H9 (cell line): ENCODE results near the gene DSE. TPM values are rescaled to one million over a fixed set of nuclear protein-coding genes. Genes with fewer than 3 reads are reported as not detected.

Experiments
- DNase-seq: peaks from one replicate; pipeline ENCODE4 v3.0.0-alpha.2; 2017
- H2AFZ ChIP-seq: one replicate; pipeline ENCODE4 v1.6.1; 2013; ENCODE audit warnings: mild to moderate bottlenecking, low read length, control low read depth, moderate library complexity
- H2AK5ac ChIP-seq: 2 replicates; pipeline ENCODE4 v1.6.1; 2013; ENCODE audit warnings: low read length, control low read depth, mixed read lengths; ENCODE audit not compliant: insufficient read length
- H2BK120ac ChIP-seq: one replicate; pipeline ENCODE4 v1.6.1; 2013; ENCODE audit warnings: low read depth, mild to moderate bottlenecking, low read length, control low read depth, inconsistent platforms; ENCODE audit not compliant: poor library complexity, severe bottlenecking
- H2BK12ac ChIP-seq: 2 replicates; pipeline ENCODE4 v1.6.1; 2013; ENCODE audit warnings: low read length, control low read depth, mixed read lengths, low read depth; ENCODE audit not compliant: insufficient read length
- H2BK15ac ChIP-seq: 2 replicates; pipeline ENCODE4 v1.6.1; 2013; ENCODE audit warnings: low read depth, low read length, control low read depth
- H2BK20ac ChIP-seq: one replicate; pipeline ENCODE4 v1.6.1; 2013; ENCODE audit warnings: low read depth, mild to moderate bottlenecking, low read length, control low read depth, inconsistent platforms; ENCODE audit not compliant: poor library complexity, severe bottlenecking
- H2BK5ac ChIP-seq: 2 replicates; pipeline ENCODE4 v1.6.1; 2013; ENCODE audit warnings: low read length, control low read depth, mixed read lengths; ENCODE audit not compliant: insufficient read length
- H3K14ac ChIP-seq: 2 replicates; pipeline ENCODE4 v1.6.1; 2013; ENCODE audit warnings: low read length, control low read depth; ENCODE audit not compliant: insufficient read depth
- H3K18ac ChIP-seq: 2 replicates; pipeline ENCODE4 v1.6.1; 2013; ENCODE audit warnings: low read depth, mild to moderate bottlenecking, mixed read lengths, low read length, control low read depth; ENCODE audit not compliant: insufficient read length
- H3K23ac ChIP-seq: 2 replicates; pipeline ENCODE4 v1.6.1; 2013; ENCODE audit warnings: low read length, control low read depth, mixed read lengths, low read depth; ENCODE audit not compliant: insufficient read length
- H3K23me2 ChIP-seq: 2 replicates; pipeline ENCODE4 v1.6.1; 2013; ENCODE audit warnings: low read depth, mild to moderate bottlenecking, mixed read lengths, low read length, control low read depth; ENCODE audit not compliant: insufficient read length, poor library complexity, severe bottlenecking
- H3K27ac ChIP-seq: 2 replicates; pipeline ENCODE4 v1.5.1; 2013; ENCODE audit warnings: low read length, control low read depth, mixed read lengths, low read depth; ENCODE audit not compliant: insufficient read length
- H3K27me3 ChIP-seq: 2 replicates; pipeline ENCODE4 v1.6.1; 2013; ENCODE audit warnings: low read length, control low read depth, inconsistent platforms; ENCODE audit not compliant: insufficient read depth
- H3K4ac ChIP-seq: 2 replicates; pipeline ENCODE4 v1.6.1; 2013; ENCODE audit warnings: low read depth, mild to moderate bottlenecking, control low read depth, inconsistent platforms, low read length, moderate library complexity
- H3K4me1 ChIP-seq: 2 replicates; pipeline ENCODE4 v1.6.1; 2013; ENCODE audit warnings: low read length, control low read depth, inconsistent platforms; ENCODE audit not compliant: insufficient read depth
- H3K4me2 ChIP-seq: 2 replicates; pipeline ENCODE4 v1.6.1; 2013; ENCODE audit warnings: low read length, control low read depth, mixed read lengths; ENCODE audit not compliant: insufficient read length, insufficient read depth
- H3K56ac ChIP-seq: 2 replicates; pipeline ENCODE4 v1.6.1; 2013; ENCODE audit warnings: low read depth, mild to moderate bottlenecking, mixed read lengths, low read length, control low read depth; ENCODE audit not compliant: insufficient read length
- H3K79me1 ChIP-seq: 2 replicates; pipeline ENCODE4 v1.6.1; 2013; ENCODE audit warnings: low read depth, mild to moderate bottlenecking, moderate library complexity, low read length, control low read depth, inconsistent platforms; ENCODE audit not compliant: insufficient read depth, poor library complexity, severe bottlenecking
- H3K79me2 ChIP-seq: 2 replicates; pipeline ENCODE4 v1.6.1; 2013; ENCODE audit warnings: low read length, control low read depth, inconsistent platforms; ENCODE audit not compliant: insufficient read depth
- H3K9ac ChIP-seq: 2 replicates; pipeline ENCODE4 v1.6.1; 2013; ENCODE audit warnings: low read length, control low read depth, mixed read lengths; ENCODE audit not compliant: insufficient read length; ENCODE audit errors: extremely low read depth
- H3K9me3 ChIP-seq: one replicate; pipeline ENCODE4 v1.6.1; 2013; ENCODE audit warnings: low read depth, low read length, inconsistent platforms; ENCODE audit not compliant: control insufficient read depth
- H3T11ph ChIP-seq: one replicate; pipeline ENCODE4 v1.6.1; 2013; ENCODE audit warnings: mild to moderate bottlenecking, low read length, control low read depth, inconsistent platforms
- H4K20me1 ChIP-seq: one replicate; pipeline ENCODE4 v1.6.1; 2013; ENCODE audit not compliant: control insufficient read depth, insufficient read length, insufficient read depth
- H4K5ac ChIP-seq: 2 replicates; pipeline ENCODE4 v1.6.1; 2013; ENCODE audit warnings: low read depth, mild to moderate bottlenecking, mixed read lengths, low read length, control low read depth; ENCODE audit not compliant: insufficient read length
- H4K8ac ChIP-seq: replicated peaks from 2 replicates; pipeline ENCODE4 v1.6.1; 2013; ENCODE audit warnings: low read length, control low read depth, mixed read lengths, low read depth; ENCODE audit not compliant: insufficient read length
- H4K91ac ChIP-seq: 2 replicates; pipeline ENCODE4 v1.6.1; 2013; ENCODE audit warnings: low read depth, mild to moderate bottlenecking, moderate library complexity, mixed read lengths, low read length, control low read depth; ENCODE audit not compliant: insufficient read length
- H3K27ac Mint-ChIP-seq, 3 experiments: 2 replicates in 2 of 3; 3 replicates in 1 of 3; pipeline ENCODE4 v1.8.0; 2020 to 2021; ENCODE audit warnings: mixed read lengths in 3 of 3, mild to moderate bottlenecking in 1 of 3, moderate library complexity in 1 of 3
- H3K27me3 Mint-ChIP-seq: 2 replicates; pipeline ENCODE4 v1.8.0; 2021; ENCODE audit warnings: low read depth, mild to moderate bottlenecking, moderate library complexity, mixed read lengths
- H3K36me3 Mint-ChIP-seq, 3 experiments: 2 replicates in 2 of 3; 3 replicates in 1 of 3; pipeline ENCODE4 v1.8.0; 2020 to 2021; ENCODE audit warnings: low read depth in 3 of 3, mixed read lengths in 3 of 3; ENCODE audit not compliant: insufficient read depth in 1 of 3
- H3K4me1 Mint-ChIP-seq, 2 experiments: 2 replicates each; pipeline ENCODE4 v1.8.0; 2020; ENCODE audit warnings: mixed read lengths in 2 of 2
- H3K4me3 Mint-ChIP-seq, 2 experiments: 2 replicates in 1 of 2; 3 replicates in 1 of 2; pipeline ENCODE4 v1.8.0; 2020 to 2021; ENCODE audit warnings: mild to moderate bottlenecking in 2 of 2, mixed read lengths in 2 of 2, moderate library complexity in 1 of 2
- H3K9me3 Mint-ChIP-seq, 2 experiments: 2 replicates in 1 of 2; 3 replicates in 1 of 2; pipeline ENCODE4 v1.8.0; 2020; ENCODE audit warnings: mild to moderate bottlenecking in 2 of 2, mixed read lengths in 2 of 2, moderate library complexity in 1 of 2
- CTCF ChIP-seq: fragments of 200-600 bp; sonication (generic); conservative IDR thresholded peaks from 3 replicates; pipeline ENCODE4 v1.8.0; 2021; ENCODE audit warnings: antibody characterized with exemption, mild to moderate bottlenecking
- WGBS: extraction: QIAGEN DNeasy Blood & Tissue Kit; methylation state at CpG from one replicate; pipeline ENCODE4 v1.1.7; 2013; ENCODE audit warnings: missing lambda C conversion rate, low lambda C conversion rate, mixed read lengths; ENCODE audit not compliant: insufficient read length; ENCODE audit errors: extremely low coverage; 5-methylcytosine and 5-hydroxymethylcytosine counted together
- total RNA-seq: library from RNA; stranded (reverse); gene quantifications from 2 replicates; pipeline ENCODE4 v1.2.1, GENCODE V29; 2021

The DSE gene
- total RNA-seq, 1 experiment from 2014 or later, result 45.6 TPM

- DNase-seq, result no peak
- Mint-ChIP-seq H3K27me3 (no peaks in the 10 kb centered on the region), H3K4me3 (no peak overlapping the region), H3K27ac (no peak overlapping the region), H3K9me3 (no peaks in the 10 kb centered on the region), H3K4me1 (peaks cover 18 to 19% of the 10 kb centered on the region in 2 experiments), H3K36me3 (peaks cover 0 to 2% (median 0%) of the 10 kb centered on the region in 3 experiments; a peak in 1 of 7 replicates)
- no peak overlapping the region for H2AFZ ChIP-seq
- no peaks in the 10 kb centered on the region for H3K23me2 ChIP-seq
- H3K79me2 ChIP-seq, result peaks cover 13% of the 10 kb centered on the region; the same call in 1 of the 2 replicates
- H3T11ph ChIP-seq, result no peak overlapping the region
- no peak overlapping the region for H2AK5ac ChIP-seq
- no peak overlapping the region for H2BK120ac ChIP-seq
- H3K23ac ChIP-seq, result no peak overlapping the region
- no peak overlapping the region for H3K4ac ChIP-seq
- no peaks in the 10 kb centered on the region for H3K9me3 ChIP-seq
- no peak overlapping the region for H2BK15ac ChIP-seq
- H4K91ac ChIP-seq, result no peak overlapping the region
- no peak overlapping the region for H2BK5ac ChIP-seq
- no peak overlapping the region for H4K8ac ChIP-seq
- no peak overlapping the region for H2BK20ac ChIP-seq
- H3K27ac ChIP-seq, result no peak overlapping the region
- H2BK12ac ChIP-seq, result no peak overlapping the region
- no peaks in the 10 kb centered on the region for H3K27me3 ChIP-seq
- H3K56ac ChIP-seq, result no peak overlapping the region
- WGBS, result no CpG with 5 or more reads among the region's 3 CpGs
- no peaks in the 10 kb centered on the region for H3K79me1 ChIP-seq
- no peak overlapping the region for H3K4me2 ChIP-seq
- no peaks in the 10 kb centered on the region for H4K20me1 ChIP-seq
- no peak overlapping the region for H4K5ac ChIP-seq
- no peak overlapping the region for H3K14ac ChIP-seq
- peaks cover 8% of the 10 kb centered on the region for H3K4me1 ChIP-seq
- no peak overlapping the region for H3K9ac ChIP-seq
- no peak overlapping the region for H3K18ac ChIP-seq
- no peak for TF ChIP-seq CTCF
Measured at GRCh38 chr6:116388924-116389323, 18.2 kb downstream of the DSE start.
